H9 (cell line): Measurements from ENCODE around the gene SPATS1. TPM values are rescaled to one million over a fixed set of nuclear protein-coding genes. Genes with fewer than 3 reads are reported as not detected.

Source experiments
- DNase-seq: peaks from one replicate; pipeline ENCODE4 v3.0.0-alpha.2; 2017
- H2AFZ ChIP-seq: one replicate; pipeline ENCODE4 v1.6.1; 2013; ENCODE audit warnings: mild to moderate bottlenecking, low read length, control low read depth, moderate library complexity
- H2AK5ac ChIP-seq: 2 replicates; pipeline ENCODE4 v1.6.1; 2013; ENCODE audit warnings: low read length, control low read depth, mixed read lengths; ENCODE audit not compliant: insufficient read length
- H2BK120ac ChIP-seq: one replicate; pipeline ENCODE4 v1.6.1; 2013; ENCODE audit warnings: low read depth, mild to moderate bottlenecking, low read length, control low read depth, inconsistent platforms; ENCODE audit not compliant: poor library complexity, severe bottlenecking
- H2BK12ac ChIP-seq: 2 replicates; pipeline ENCODE4 v1.6.1; 2013; ENCODE audit warnings: low read length, control low read depth, mixed read lengths, low read depth; ENCODE audit not compliant: insufficient read length
- H2BK15ac ChIP-seq: 2 replicates; pipeline ENCODE4 v1.6.1; 2013; ENCODE audit warnings: low read depth, low read length, control low read depth
- H2BK20ac ChIP-seq: one replicate; pipeline ENCODE4 v1.6.1; 2013; ENCODE audit warnings: low read depth, mild to moderate bottlenecking, low read length, control low read depth, inconsistent platforms; ENCODE audit not compliant: poor library complexity, severe bottlenecking
- H2BK5ac ChIP-seq: 2 replicates; pipeline ENCODE4 v1.6.1; 2013; ENCODE audit warnings: low read length, control low read depth, mixed read lengths; ENCODE audit not compliant: insufficient read length
- H3K14ac ChIP-seq: 2 replicates; pipeline ENCODE4 v1.6.1; 2013; ENCODE audit warnings: low read length, control low read depth; ENCODE audit not compliant: insufficient read depth
- H3K18ac ChIP-seq: 2 replicates; pipeline ENCODE4 v1.6.1; 2013; ENCODE audit warnings: low read depth, mild to moderate bottlenecking, mixed read lengths, low read length, control low read depth; ENCODE audit not compliant: insufficient read length
- H3K23ac ChIP-seq: 2 replicates; pipeline ENCODE4 v1.6.1; 2013; ENCODE audit warnings: low read length, control low read depth, mixed read lengths, low read depth; ENCODE audit not compliant: insufficient read length
- H3K23me2 ChIP-seq: 2 replicates; pipeline ENCODE4 v1.6.1; 2013; ENCODE audit warnings: low read depth, mild to moderate bottlenecking, mixed read lengths, low read length, control low read depth; ENCODE audit not compliant: insufficient read length, poor library complexity, severe bottlenecking
- H3K27ac ChIP-seq: 2 replicates; pipeline ENCODE4 v1.5.1; 2013; ENCODE audit warnings: low read length, control low read depth, mixed read lengths, low read depth; ENCODE audit not compliant: insufficient read length
- H3K27me3 ChIP-seq: 2 replicates; pipeline ENCODE4 v1.6.1; 2013; ENCODE audit warnings: low read length, control low read depth, inconsistent platforms; ENCODE audit not compliant: insufficient read depth
- H3K4ac ChIP-seq: 2 replicates; pipeline ENCODE4 v1.6.1; 2013; ENCODE audit warnings: low read depth, mild to moderate bottlenecking, control low read depth, inconsistent platforms, low read length, moderate library complexity
- H3K4me1 ChIP-seq: 2 replicates; pipeline ENCODE4 v1.6.1; 2013; ENCODE audit warnings: low read length, control low read depth, inconsistent platforms; ENCODE audit not compliant: insufficient read depth
- H3K4me2 ChIP-seq: 2 replicates; pipeline ENCODE4 v1.6.1; 2013; ENCODE audit warnings: low read length, control low read depth, mixed read lengths; ENCODE audit not compliant: insufficient read length, insufficient read depth
- H3K56ac ChIP-seq: 2 replicates; pipeline ENCODE4 v1.6.1; 2013; ENCODE audit warnings: low read depth, mild to moderate bottlenecking, mixed read lengths, low read length, control low read depth; ENCODE audit not compliant: insufficient read length
- H3K79me1 ChIP-seq: 2 replicates; pipeline ENCODE4 v1.6.1; 2013; ENCODE audit warnings: low read depth, mild to moderate bottlenecking, moderate library complexity, low read length, control low read depth, inconsistent platforms; ENCODE audit not compliant: insufficient read depth, poor library complexity, severe bottlenecking
- H3K79me2 ChIP-seq: 2 replicates; pipeline ENCODE4 v1.6.1; 2013; ENCODE audit warnings: low read length, control low read depth, inconsistent platforms; ENCODE audit not compliant: insufficient read depth
- H3K9ac ChIP-seq: 2 replicates; pipeline ENCODE4 v1.6.1; 2013; ENCODE audit warnings: low read length, control low read depth, mixed read lengths; ENCODE audit not compliant: insufficient read length; ENCODE audit errors: extremely low read depth
- H3K9me3 ChIP-seq: one replicate; pipeline ENCODE4 v1.6.1; 2013; ENCODE audit warnings: low read depth, low read length, inconsistent platforms; ENCODE audit not compliant: control insufficient read depth
- H3T11ph ChIP-seq: one replicate; pipeline ENCODE4 v1.6.1; 2013; ENCODE audit warnings: mild to moderate bottlenecking, low read length, control low read depth, inconsistent platforms
- H4K20me1 ChIP-seq: one replicate; pipeline ENCODE4 v1.6.1; 2013; ENCODE audit not compliant: control insufficient read depth, insufficient read length, insufficient read depth
- H4K5ac ChIP-seq: 2 replicates; pipeline ENCODE4 v1.6.1; 2013; ENCODE audit warnings: low read depth, mild to moderate bottlenecking, mixed read lengths, low read length, control low read depth; ENCODE audit not compliant: insufficient read length
- H4K8ac ChIP-seq: replicated peaks from 2 replicates; pipeline ENCODE4 v1.6.1; 2013; ENCODE audit warnings: low read length, control low read depth, mixed read lengths, low read depth; ENCODE audit not compliant: insufficient read length
- H4K91ac ChIP-seq: 2 replicates; pipeline ENCODE4 v1.6.1; 2013; ENCODE audit warnings: low read depth, mild to moderate bottlenecking, moderate library complexity, mixed read lengths, low read length, control low read depth; ENCODE audit not compliant: insufficient read length
- H3K27ac Mint-ChIP-seq, 3 experiments: 2 replicates in 2 of 3; 3 replicates in 1 of 3; pipeline ENCODE4 v1.8.0; 2020 to 2021; ENCODE audit warnings: mixed read lengths in 3 of 3, mild to moderate bottlenecking in 1 of 3, moderate library complexity in 1 of 3
- H3K27me3 Mint-ChIP-seq: 2 replicates; pipeline ENCODE4 v1.8.0; 2021; ENCODE audit warnings: low read depth, mild to moderate bottlenecking, moderate library complexity, mixed read lengths
- H3K36me3 Mint-ChIP-seq, 3 experiments: 2 replicates in 2 of 3; 3 replicates in 1 of 3; pipeline ENCODE4 v1.8.0; 2020 to 2021; ENCODE audit warnings: low read depth in 3 of 3, mixed read lengths in 3 of 3; ENCODE audit not compliant: insufficient read depth in 1 of 3
- H3K4me1 Mint-ChIP-seq, 2 experiments: 2 replicates each; pipeline ENCODE4 v1.8.0; 2020; ENCODE audit warnings: mixed read lengths in 2 of 2
- H3K4me3 Mint-ChIP-seq, 2 experiments: 2 replicates in 1 of 2; 3 replicates in 1 of 2; pipeline ENCODE4 v1.8.0; 2020 to 2021; ENCODE audit warnings: mild to moderate bottlenecking in 2 of 2, mixed read lengths in 2 of 2, moderate library complexity in 1 of 2
- H3K9me3 Mint-ChIP-seq, 2 experiments: 2 replicates in 1 of 2; 3 replicates in 1 of 2; pipeline ENCODE4 v1.8.0; 2020; ENCODE audit warnings: mild to moderate bottlenecking in 2 of 2, mixed read lengths in 2 of 2, moderate library complexity in 1 of 2
- WGBS: extraction: QIAGEN DNeasy Blood & Tissue Kit; methylation state at CpG from one replicate; pipeline ENCODE4 v1.1.7; 2013; ENCODE audit warnings: missing lambda C conversion rate, low lambda C conversion rate, mixed read lengths; ENCODE audit not compliant: insufficient read length; ENCODE audit errors: extremely low coverage; 5-methylcytosine and 5-hydroxymethylcytosine counted together
- total RNA-seq: library from RNA; stranded (reverse); gene quantifications from 2 replicates; pipeline ENCODE4 v1.2.1, GENCODE V29; 2021
- TF ChIP-seq, protein P1 (sequence below): fragments of 200-600 bp; sonication (generic); conservative IDR thresholded peaks from 3 replicates; pipeline ENCODE4 v1.8.0; 2021; ENCODE audit warnings: antibody characterized with exemption, mild to moderate bottlenecking

Gene SPATS1
- total RNA-seq, 1 experiment from 2014 or later, result not detected

GRCh38 chr6:44387346-44388134, 45.1 kb downstream of the SPATS1 start, which contains the start of gene CDC5L:
CDC5L (plus strand) TSS chr6:44387706; CDS start chr6:44387824, 118 bp downstream.
- Histone ChIP-seq H3K9me3 (no peaks in the 10 kb centered on the region), H3K18ac (peak within 1 kb of the TSS; percentile 82), H4K20me1 (no peaks in the 10 kb centered on the region), H3K27ac (peak within 1 kb of the TSS; percentile 63), H2BK15ac (no peak within 1 kb of the TSS), H3K23ac (no peak within 1 kb of the TSS), H3K56ac (no peak within 1 kb of the TSS), H3K79me2 (peaks cover 19% of the 10 kb centered on the region), H3K4me2 (peak within 1 kb of the TSS; percentile 95), H3K79me1 (peaks cover 16% of the 10 kb centered on the region), H2BK120ac (no peak within 1 kb of the TSS), H3K27me3 (peaks cover 2% of the 10 kb centered on the region; the same call in 1 of the 2 replicates), H2AFZ (no peak within 1 kb of the TSS), H3K4me1 (no peaks in the 10 kb centered on the region), H3K4ac (no peak within 1 kb of the TSS; the same call in 1 of the 2 replicates), H2BK5ac (peak within 1 kb of the TSS; percentile 11), H4K8ac (no peak within 1 kb of the TSS), H2AK5ac (no peak within 1 kb of the TSS), H3K23me2 (peaks cover 10% of the 10 kb centered on the region), H4K5ac (no peak within 1 kb of the TSS), H2BK12ac (no peak within 1 kb of the TSS), H3T11ph (no peak within 1 kb of the TSS), H4K91ac (no peak within 1 kb of the TSS), H3K14ac (peak within 1 kb of the TSS; percentile 96), H3K9ac (peak within 1 kb of the TSS; percentile 94), H2BK20ac (no peak within 1 kb of the TSS)
- WGBS, result no CpG with 5 or more reads among the region's 56 CpGs
- peak within 1 kb of the TSS; percentile 100 for H3K27ac Mint-ChIP-seq
- peaks cover 23 to 29% of the 10 kb centered on the region in 2 experiments for H3K4me1 Mint-ChIP-seq
- H3K27me3 Mint-ChIP-seq, result no peaks in the 10 kb centered on the region
- TF ChIP-seq, protein P1, sequence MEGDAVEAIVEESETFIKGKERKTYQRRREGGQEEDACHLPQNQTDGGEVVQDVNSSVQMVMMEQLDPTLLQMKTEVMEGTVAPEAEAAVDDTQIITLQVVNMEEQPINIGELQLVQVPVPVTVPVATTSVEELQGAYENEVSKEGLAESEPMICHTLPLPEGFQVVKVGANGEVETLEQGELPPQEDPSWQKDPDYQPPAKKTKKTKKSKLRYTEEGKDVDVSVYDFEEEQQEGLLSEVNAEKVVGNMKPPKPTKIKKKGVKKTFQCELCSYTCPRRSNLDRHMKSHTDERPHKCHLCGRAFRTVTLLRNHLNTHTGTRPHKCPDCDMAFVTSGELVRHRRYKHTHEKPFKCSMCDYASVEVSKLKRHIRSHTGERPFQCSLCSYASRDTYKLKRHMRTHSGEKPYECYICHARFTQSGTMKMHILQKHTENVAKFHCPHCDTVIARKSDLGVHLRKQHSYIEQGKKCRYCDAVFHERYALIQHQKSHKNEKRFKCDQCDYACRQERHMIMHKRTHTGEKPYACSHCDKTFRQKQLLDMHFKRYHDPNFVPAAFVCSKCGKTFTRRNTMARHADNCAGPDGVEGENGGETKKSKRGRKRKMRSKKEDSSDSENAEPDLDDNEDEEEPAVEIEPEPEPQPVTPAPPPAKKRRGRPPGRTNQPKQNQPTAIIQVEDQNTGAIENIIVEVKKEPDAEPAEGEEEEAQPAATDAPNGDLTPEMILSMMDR, result no peak
- peaks cover 5 to 31% (median 25%) of the 10 kb centered on the region in 3 experiments; a peak in 6 of 7 replicates for H3K36me3 Mint-ChIP-seq
- peak within 1 kb of the TSS; percentile 98 to 99 for H3K4me3 Mint-ChIP-seq
- peak; percentile 95 for DNase-seq
- H3K9me3 Mint-ChIP-seq, result no peaks in the 10 kb centered on the region
